ENCODE results near the gene SLC9A5. TPM values are rescaled to one million over a fixed set of nuclear protein-coding genes. Genes with fewer than 3 reads are reported as not detected.
A peak's percentile ranks its signal among the peaks of the same experiment; 100 is the strongest.

SLC9A5 gene
- total and polyA plus RNA-seq, 10 of the 15 experiments (the other 5 are each of a cell fraction or from before 2014, with no cell fraction given), result 0.26 to 5.7 (median 1.5) TPM

GRCh38 chr16:67248401-67249177 is at the start of gene SLC9A5 (continued):
- no peak for TF ChIP-seq E2F8 (IDR thresholded peaks at IDR 0.05; ENCODE audit: low read depth, partially characterized antibody)
- TF ChIP-seq ATF2 (IDR thresholded peaks at IDR 0.05; ENCODE audit: low read length), result no peak
- no peak for TF ChIP-seq STAT3 (IDR thresholded peaks at IDR 0.05; ENCODE audit: low read depth, low read length)
- TF ChIP-seq CBFB (IDR thresholded peaks at IDR 0.05; ENCODE audit: low read depth), result no peak
- TF ChIP-seq NR2C1 (IDR thresholded peaks at IDR 0.05), result no peak
- no peak for TF ChIP-seq HDAC2 (IDR thresholded peaks at IDR 0.05)
- TF ChIP-seq KLF5 (IDR thresholded peaks at IDR 0.05; ENCODE audit: partially characterized antibody), result no peak
- TF ChIP-seq CTCF (IDR thresholded peaks at IDR 0.05 in 2 of 3, conservative IDR thresholded peaks at IDR 0.05 in 1 of 3; ENCODE audit: control insufficient read depth in 2 of 3, extremely low read depth in 1 of 3, insufficient read depth in 1 of 3, low read depth in 3 of 3, low read length in 3 of 3), result peak in 2 of 3 experiments; percentile 3 to 24; a peak in 1 of 6 replicates
- no peak for TF ChIP-seq SIX5 (IDR thresholded peaks at IDR 0.05; ENCODE audit: low read depth, low read length, severe bottlenecking)
- TF ChIP-seq ZNF622 (IDR thresholded peaks at IDR 0.05), result no peak
- no peak for TF ChIP-seq RCOR1 (conservative IDR thresholded peaks at IDR 0.05; ENCODE audit: low read depth, low read length)
- no peak for TF ChIP-seq PML (IDR thresholded peaks at IDR 0.05; ENCODE audit: low read length)
- TF ChIP-seq NRF1 (conservative IDR thresholded peaks at IDR 0.05; ENCODE audit: low read depth, low read length), result peak; percentile 44
- TF ChIP-seq MEF2B (IDR thresholded peaks at IDR 0.05; ENCODE audit: partially characterized antibody, poor library complexity, severe bottlenecking), result peak; percentile 67
- no peak for TF ChIP-seq PBX3 (IDR thresholded peaks at IDR 0.05; ENCODE audit: insufficient replicate concordance, low read depth, low read length)
- peak; percentile 82 for TF ChIP-seq LARP7 (IDR thresholded peaks at IDR 0.05)
- no peak for TF ChIP-seq TBL1XR1 (IDR thresholded peaks at IDR 0.05; ENCODE audit: low read depth, low read length)
- no peak for TF ChIP-seq BMI1 (IDR thresholded peaks at IDR 0.05; ENCODE audit: borderline replicate concordance)
- TF ChIP-seq DPF2 (IDR thresholded peaks at IDR 0.05), result peak; percentile 56
- peak; percentile 76 for TF ChIP-seq SMARCA5 (IDR thresholded peaks at IDR 0.05)
- TF ChIP-seq MTA2 (IDR thresholded peaks at IDR 0.05; ENCODE audit: low read depth), result no peak
- no peak for TF ChIP-seq TCF3 (IDR thresholded peaks at IDR 0.05; ENCODE audit: borderline replicate concordance, insufficient read depth, low read depth, low read length)
- TF ChIP-seq SIN3A (IDR thresholded peaks at IDR 0.05; ENCODE audit: low read depth, low read length), result no peak
- TF ChIP-seq CREM (IDR thresholded peaks at IDR 0.05; ENCODE audit: low read depth), result no peak
- TF ChIP-seq JUNB (IDR thresholded peaks at IDR 0.05), result no peak
- TF ChIP-seq TCF12 (IDR thresholded peaks at IDR 0.05; ENCODE audit: low read depth, low read length), result no peak
